Fibroblast of upper back skin (primary cell): ENCODE measurements around the gene SELENOO.

Experiments
- DNase-seq: peaks from one replicate; pipeline ENCODE4 v3.0.0-alpha.2; 2013

Gene SELENOO

GRCh38 chr22:50185375-50186087 is 15.3 kb upstream of the SELENOO start, which contains the start of gene TRABD:
Gene TRABD (plus strand): TSS chr22:50185913. CDS start chr22:50193061, 7,148 bp downstream.
- peak; percentile 89 for DNase-seq

- no peak for DNase-seq
Observed at GRCh38 chr22:50186181-50186714, 14.6 kb upstream of the SELENOO start.

DNA sequence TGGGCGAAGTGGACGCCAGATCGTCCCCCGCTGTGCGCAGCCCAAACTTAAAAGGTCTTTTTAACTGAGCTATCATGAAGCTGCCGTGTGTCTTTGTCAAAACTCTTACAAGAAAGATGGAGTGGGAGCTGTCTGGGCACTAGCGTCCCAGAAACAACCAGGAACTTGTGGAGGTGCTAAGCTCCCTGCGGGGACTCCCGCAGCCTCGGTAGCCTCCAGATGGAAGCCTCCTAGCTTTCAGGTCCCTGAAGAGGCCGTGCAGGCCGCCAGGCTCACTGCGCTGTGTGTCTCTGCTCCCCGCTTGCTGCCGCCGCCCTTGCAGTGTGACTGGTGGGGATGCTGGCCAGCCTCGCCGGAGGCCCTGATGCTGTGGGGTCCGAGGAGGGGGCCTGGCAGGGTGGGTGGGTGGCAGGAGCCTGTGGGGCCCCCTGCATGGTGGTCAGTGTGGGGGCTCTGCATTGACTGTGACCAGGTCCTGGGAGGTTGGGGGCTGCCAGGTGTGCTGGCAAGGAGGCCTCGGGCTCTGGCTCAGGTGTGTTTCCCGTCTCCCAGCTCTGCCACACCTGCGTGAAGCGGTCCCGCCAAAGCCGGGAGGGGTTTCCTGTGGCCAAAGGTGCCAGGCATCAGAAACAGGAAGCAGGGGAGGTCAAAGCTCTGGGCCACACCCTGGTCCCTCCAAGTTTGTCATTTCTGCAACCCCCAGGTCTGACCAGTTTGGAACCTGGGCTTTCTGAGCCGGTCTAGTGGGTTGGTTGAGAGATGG is 13.9 kb upstream of the SELENOO start:
- DNase-seq: no peak

DNA sequence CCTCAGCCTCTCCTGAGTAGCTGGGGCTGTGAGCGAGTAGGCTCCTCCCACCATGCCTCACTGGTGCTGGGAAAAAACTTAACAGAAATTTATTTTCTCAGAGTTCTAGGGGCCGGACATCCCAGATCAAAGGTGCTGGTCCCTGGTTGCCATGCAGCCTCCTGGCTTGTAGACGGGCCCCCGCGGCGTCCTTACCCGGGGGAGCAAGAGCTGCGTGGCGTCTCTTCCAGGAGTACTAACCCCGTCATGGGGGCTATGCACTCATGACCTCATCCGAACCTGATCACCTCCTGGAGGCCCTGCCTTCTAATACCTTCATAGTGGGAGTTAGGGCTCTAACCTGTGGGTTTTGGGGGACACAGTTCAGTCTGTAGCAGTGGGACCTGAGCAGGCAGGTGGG is 12.5 kb upstream of the SELENOO start:
- no peak for DNase-seq

GRCh38 chr22:50189184-50189848 is 11.5 kb upstream of the SELENOO start:
- DNase-seq: no peak

GRCh38 chr22:50189849-50190181 is 11.0 kb upstream of the SELENOO start:
- no peak for DNase-seq

- DNase-seq: peak; percentile 28
Observed at GRCh38 chr22:50190182-50190940, 10.4 kb upstream of the SELENOO start.

GRCh38 chr22:50190941-50191741 is 9.7 kb upstream of the SELENOO start:
- DNase-seq: no peak

GRCh38 chr22:50192436-50193204 is 8.2 kb upstream of the SELENOO start:
- no peak for DNase-seq

GRCh38 chr22:50193621-50194020 is 7.2 kb upstream of the SELENOO start:
- no peak for DNase-seq

GRCh38 chr22:50194037-50194805 is 6.6 kb upstream of the SELENOO start:
- DNase-seq: no peak

- no peak for DNase-seq
Observed at GRCh38 chr22:50196256-50196655, 4.6 kb upstream of the SELENOO start.

DNA sequence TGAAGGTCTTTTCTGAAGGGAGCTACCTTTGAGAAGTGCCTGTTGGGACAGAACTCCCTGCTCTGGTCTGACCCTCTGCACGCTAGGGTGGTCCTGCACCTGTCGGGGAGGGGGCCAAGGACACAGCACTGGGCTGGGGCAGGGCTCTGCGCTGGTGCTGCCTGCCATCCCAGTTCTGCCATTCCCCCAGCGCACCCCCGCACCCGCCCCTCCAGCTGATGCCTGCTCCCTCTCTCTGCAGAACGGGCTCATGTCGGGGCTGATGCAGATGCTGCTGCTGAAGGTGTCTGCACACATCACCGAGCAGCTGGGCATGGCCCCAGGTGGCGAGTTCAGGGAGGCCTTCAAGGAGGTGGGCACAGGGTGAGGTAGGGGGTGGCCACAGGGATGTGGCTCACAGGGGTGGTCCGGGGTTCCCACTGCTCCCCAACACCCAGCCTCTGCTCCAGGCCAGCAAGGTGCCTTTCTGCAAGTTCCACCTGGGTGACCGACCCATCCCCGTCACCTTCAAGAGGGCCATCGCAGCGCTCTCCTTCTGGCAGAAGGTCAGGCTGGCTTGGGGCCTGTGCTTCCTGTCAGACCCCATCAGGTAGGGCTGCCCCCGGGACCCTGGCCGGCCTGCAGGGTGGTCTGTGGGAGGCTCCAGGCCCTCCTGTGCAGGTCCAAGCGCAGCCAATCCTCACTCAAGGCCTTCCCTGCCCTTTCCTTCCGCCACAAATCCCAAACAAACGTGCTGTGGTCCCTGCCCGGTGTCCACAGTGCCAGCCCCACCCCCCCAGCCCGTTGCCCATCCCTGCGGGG is 3.6 kb upstream of the SELENOO start:
- no peak for DNase-seq

DNA sequence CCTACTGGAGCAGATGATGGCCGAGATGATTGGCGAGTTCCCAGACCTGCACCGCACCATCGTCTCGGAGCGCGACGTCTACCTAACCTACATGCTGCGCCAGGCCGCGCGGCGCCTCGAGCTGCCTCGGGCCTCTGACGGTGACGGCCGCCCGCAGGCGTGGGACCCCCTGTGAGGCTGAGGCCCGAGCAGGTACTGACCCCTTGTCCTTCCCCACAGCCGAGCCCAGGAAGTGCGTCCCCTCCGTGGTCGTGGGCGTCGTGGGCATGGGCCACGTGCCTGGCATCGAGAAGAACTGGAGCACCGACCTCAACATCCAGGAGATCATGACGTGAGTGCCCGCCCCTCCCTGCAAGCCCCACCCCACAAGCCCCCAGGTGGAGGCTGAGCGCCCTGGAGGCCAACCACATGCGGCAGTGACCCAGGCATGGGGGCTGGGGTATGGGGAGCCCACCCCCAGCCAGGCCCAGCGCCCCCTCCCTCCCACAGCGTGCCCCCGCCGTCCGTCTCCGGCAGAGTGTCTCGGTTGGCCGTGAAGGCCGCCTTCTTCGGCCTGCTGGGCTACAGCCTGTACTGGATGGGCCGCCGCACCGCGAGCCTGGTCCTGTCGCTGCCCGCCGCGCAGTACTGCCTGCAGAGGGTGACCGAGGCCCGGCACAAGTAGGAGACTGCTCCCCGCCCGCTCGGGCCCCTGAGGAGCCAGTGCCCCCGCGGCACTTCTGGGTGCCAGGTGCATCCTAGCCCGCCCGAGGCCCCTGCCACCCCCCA is 2.8 kb upstream of the SELENOO start:
- no peak for DNase-seq

- DNase-seq: no peak
Observed at GRCh38 chr22:50198624-50199017, 2.2 kb upstream of the SELENOO start.

DNA sequence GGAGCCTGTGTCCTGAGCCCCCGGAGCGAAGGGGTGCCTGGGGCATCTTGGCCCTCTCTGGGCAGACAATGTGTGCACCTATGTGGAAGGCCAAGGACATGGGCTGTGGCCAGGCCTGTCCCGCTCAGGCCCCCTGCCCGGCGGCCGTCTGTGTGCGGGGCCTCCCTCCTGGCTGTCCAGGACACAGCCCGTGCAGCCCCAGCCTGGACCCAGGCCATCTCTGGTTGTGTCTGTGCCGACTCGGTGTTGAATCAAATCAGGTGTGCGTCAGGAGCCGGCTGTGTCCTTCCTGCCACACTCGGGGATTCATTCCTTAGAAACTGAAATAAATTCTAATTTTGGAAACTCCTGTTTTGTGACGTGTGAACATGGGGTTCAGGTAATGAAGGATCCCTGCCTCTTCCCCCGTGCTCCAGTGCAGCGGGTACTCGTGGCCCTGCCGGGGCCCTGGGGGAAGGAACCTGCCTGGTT is 1.5 kb upstream of the SELENOO start:
- DNase-seq: no peak

- DNase-seq: no peak
Observed at GRCh38 chr22:50199829-50200460, 866 bp upstream of the SELENOO start.
